ENCODE results near the gene ARFGEF3. TPM values are rescaled to one million over a fixed set of nuclear protein-coding genes. Genes with fewer than 3 reads are reported as not detected.

ARFGEF3 gene
- total RNA-seq, 1 experiment from 2014 or later: 20.1 TPM

GRCh38 chr6:138237463-138237862 is 75.7 kb downstream of the ARFGEF3 start (continued):
- TF ChIP-seq, protein P1, sequence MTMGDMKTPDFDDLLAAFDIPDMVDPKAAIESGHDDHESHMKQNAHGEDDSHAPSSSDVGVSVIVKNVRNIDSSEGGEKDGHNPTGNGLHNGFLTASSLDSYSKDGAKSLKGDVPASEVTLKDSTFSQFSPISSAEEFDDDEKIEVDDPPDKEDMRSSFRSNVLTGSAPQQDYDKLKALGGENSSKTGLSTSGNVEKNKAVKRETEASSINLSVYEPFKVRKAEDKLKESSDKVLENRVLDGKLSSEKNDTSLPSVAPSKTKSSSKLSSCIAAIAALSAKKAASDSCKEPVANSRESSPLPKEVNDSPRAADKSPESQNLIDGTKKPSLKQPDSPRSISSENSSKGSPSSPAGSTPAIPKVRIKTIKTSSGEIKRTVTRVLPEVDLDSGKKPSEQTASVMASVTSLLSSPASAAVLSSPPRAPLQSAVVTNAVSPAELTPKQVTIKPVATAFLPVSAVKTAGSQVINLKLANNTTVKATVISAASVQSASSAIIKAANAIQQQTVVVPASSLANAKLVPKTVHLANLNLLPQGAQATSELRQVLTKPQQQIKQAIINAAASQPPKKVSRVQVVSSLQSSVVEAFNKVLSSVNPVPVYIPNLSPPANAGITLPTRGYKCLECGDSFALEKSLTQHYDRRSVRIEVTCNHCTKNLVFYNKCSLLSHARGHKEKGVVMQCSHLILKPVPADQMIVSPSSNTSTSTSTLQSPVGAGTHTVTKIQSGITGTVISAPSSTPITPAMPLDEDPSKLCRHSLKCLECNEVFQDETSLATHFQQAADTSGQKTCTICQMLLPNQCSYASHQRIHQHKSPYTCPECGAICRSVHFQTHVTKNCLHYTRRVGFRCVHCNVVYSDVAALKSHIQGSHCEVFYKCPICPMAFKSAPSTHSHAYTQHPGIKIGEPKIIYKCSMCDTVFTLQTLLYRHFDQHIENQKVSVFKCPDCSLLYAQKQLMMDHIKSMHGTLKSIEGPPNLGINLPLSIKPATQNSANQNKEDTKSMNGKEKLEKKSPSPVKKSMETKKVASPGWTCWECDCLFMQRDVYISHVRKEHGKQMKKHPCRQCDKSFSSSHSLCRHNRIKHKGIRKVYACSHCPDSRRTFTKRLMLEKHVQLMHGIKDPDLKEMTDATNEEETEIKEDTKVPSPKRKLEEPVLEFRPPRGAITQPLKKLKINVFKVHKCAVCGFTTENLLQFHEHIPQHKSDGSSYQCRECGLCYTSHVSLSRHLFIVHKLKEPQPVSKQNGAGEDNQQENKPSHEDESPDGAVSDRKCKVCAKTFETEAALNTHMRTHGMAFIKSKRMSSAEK (CRISPR knock-in tag; IDR thresholded peaks at IDR 0.05; ENCODE audit: borderline replicate concordance): no peak
- TF ChIP-seq ZNF263 (CRISPR knock-in tag; IDR thresholded peaks at IDR 0.05; ENCODE audit: low read depth) (no peak), HMGXB4 (CRISPR knock-in tag; IDR thresholded peaks at IDR 0.05) (no peak), IRF1 (CRISPR knock-in tag; IDR thresholded peaks at IDR 0.05) (no peak), CBFB (CRISPR knock-in tag; IDR thresholded peaks at IDR 0.05; ENCODE audit: low read depth) (no peak), RORB (CRISPR knock-in tag; IDR thresholded peaks at IDR 0.05) (no peak), ZBTB21 (CRISPR knock-in tag; IDR thresholded peaks at IDR 0.05; ENCODE audit: borderline replicate concordance) (no peak), ESRRA (CRISPR knock-in tag; IDR thresholded peaks at IDR 0.05; ENCODE audit: borderline replicate concordance) (no peak), ATF1 (CRISPR knock-in tag; IDR thresholded peaks at IDR 0.05) (no peak), TCF7 (CRISPR knock-in tag; IDR thresholded peaks at IDR 0.05; ENCODE audit: low read depth) (no peak), NFATC4 (CRISPR knock-in tag; IDR thresholded peaks at IDR 0.05) (no peak), TEAD1 (CRISPR knock-in tag; IDR thresholded peaks at IDR 0.05) (no peak), TP53 (CRISPR knock-in tag; IDR thresholded peaks at IDR 0.05) (no peak), IRF2 (CRISPR knock-in tag; IDR thresholded peaks at IDR 0.05; ENCODE audit: borderline replicate concordance, low read depth) (no peak)
- TF ChIP-seq, protein P2, sequence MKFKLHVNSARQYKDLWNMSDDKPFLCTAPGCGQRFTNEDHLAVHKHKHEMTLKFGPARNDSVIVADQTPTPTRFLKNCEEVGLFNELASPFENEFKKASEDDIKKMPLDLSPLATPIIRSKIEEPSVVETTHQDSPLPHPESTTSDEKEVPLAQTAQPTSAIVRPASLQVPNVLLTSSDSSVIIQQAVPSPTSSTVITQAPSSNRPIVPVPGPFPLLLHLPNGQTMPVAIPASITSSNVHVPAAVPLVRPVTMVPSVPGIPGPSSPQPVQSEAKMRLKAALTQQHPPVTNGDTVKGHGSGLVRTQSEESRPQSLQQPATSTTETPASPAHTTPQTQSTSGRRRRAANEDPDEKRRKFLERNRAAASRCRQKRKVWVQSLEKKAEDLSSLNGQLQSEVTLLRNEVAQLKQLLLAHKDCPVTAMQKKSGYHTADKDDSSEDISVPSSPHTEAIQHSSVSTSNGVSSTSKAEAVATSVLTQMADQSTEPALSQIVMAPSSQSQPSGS (CRISPR knock-in tag; IDR thresholded peaks at IDR 0.05; ENCODE audit: borderline replicate concordance, low read depth): no peak

- no peaks in the 10 kb centered on the region for H3K36me3 Mint-ChIP-seq
- H3K9me3 Mint-ChIP-seq: no peaks in the 10 kb centered on the region
- no peak overlapping the region for H3K4me3 Mint-ChIP-seq
- DNase-seq (ENCODE audit: low spot score): no peak
- POLR2A ChIA-PET: no interaction called here
- TF ChIP-seq NR1H2 (CRISPR knock-in tag; IDR thresholded peaks at IDR 0.05): no peak
- TF ChIP-seq FOXK1 (CRISPR knock-in tag; IDR thresholded peaks at IDR 0.05): no peak
- H3K4me1 Mint-ChIP-seq: peaks cover 25% of the 10 kb centered on the region
- CTCF ChIA-PET: interaction anchor here (0.9 kb wide), 1 partner anchor 9 kb away, joined by 4 read pairs; no protein-coding TSS in a partner anchor
- no peak for ATAC-seq
- H3K27me3 Mint-ChIP-seq (ENCODE audit: low read depth): no peaks in the 10 kb centered on the region
- H3K27ac Mint-ChIP-seq: no peak overlapping the region
Observed at GRCh38 chr6:138238368-138238767, 76.6 kb downstream of the ARFGEF3 start.

DNA sequence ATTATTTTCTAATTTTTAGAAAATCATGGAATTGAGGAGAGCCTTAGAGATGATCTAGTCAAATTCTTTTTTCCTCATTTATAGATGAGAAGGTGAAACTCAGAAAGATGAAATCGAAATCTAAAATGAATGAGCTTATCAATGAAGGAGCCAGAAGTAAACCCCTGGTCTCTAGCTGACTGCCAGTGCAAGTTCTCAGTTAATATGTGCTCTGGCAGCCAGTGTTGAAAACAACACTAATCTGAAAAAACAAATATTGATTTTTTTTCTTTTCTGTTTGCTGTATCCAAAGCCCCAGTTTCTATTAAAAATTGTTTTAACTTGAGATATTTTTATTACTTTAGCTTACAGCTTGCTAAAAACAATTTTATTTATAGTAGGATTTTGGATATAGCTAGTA is 78.0 kb downstream of the ARFGEF3 start:
- ChIA-PET CTCF (no interaction called here), POLR2A (no interaction called here)
- Mint-ChIP-seq H3K9me3 (no peaks in the 10 kb centered on the region), H3K4me3 (no peak overlapping the region), H3K27ac (no peak overlapping the region), H3K36me3 (no peaks in the 10 kb centered on the region), H3K27me3 (ENCODE audit: low read depth) (no peaks in the 10 kb centered on the region), H3K4me1 (peaks cover 25% of the 10 kb centered on the region)
- no peak for ATAC-seq
- no peak for DNase-seq (ENCODE audit: low spot score)
- TF ChIP-seq, protein P3, sequence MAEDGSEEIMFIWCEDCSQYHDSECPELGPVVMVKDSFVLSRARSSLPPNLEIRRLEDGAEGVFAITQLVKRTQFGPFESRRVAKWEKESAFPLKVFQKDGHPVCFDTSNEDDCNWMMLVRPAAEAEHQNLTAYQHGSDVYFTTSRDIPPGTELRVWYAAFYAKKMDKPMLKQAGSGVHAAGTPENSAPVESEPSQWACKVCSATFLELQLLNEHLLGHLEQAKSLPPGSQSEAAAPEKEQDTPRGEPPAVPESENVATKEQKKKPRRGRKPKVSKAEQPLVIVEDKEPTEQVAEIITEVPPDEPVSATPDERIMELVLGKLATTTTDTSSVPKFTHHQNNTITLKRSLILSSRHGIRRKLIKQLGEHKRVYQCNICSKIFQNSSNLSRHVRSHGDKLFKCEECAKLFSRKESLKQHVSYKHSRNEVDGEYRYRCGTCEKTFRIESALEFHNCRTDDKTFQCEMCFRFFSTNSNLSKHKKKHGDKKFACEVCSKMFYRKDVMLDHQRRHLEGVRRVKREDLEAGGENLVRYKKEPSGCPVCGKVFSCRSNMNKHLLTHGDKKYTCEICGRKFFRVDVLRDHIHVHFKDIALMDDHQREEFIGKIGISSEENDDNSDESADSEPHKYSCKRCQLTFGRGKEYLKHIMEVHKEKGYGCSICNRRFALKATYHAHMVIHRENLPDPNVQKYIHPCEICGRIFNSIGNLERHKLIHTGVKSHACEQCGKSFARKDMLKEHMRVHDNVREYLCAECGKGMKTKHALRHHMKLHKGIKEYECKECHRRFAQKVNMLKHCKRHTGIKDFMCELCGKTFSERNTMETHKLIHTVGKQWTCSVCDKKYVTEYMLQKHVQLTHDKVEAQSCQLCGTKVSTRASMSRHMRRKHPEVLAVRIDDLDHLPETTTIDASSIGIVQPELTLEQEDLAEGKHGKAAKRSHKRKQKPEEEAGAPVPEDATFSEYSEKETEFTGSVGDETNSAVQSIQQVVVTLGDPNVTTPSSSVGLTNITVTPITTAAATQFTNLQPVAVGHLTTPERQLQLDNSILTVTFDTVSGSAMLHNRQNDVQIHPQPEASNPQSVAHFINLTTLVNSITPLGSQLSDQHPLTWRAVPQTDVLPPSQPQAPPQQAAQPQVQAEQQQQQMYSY (CRISPR knock-in tag; IDR thresholded peaks at IDR 0.05): no peak
- TF ChIP-seq CTCF (IDR thresholded peaks at IDR 0.05): no peak
- TF ChIP-seq, protein P2 (CRISPR knock-in tag; IDR thresholded peaks at IDR 0.05; ENCODE audit: borderline replicate concordance, low read depth): no peak
